Neuronal stem cell (in vitro differentiated cells): Measurements from ENCODE around the gene MAP3K7CL.

ENCODE experiments used
- DNase-seq: peaks from one replicate; pipeline ENCODE4 v3.0.0-alpha.2; 2013; ENCODE audit warnings: low spot score
- H2AFZ ChIP-seq: one replicate; pipeline ENCODE4 v1.6.1; 2013; ENCODE audit warnings: mild to moderate bottlenecking, low read length, inconsistent platforms
- H2AK5ac ChIP-seq: 2 replicates; pipeline ENCODE4 v1.6.1; 2013; ENCODE audit warnings: low read depth, mild to moderate bottlenecking, inconsistent platforms, low read length, moderate library complexity, mixed read lengths
- H2BK120ac ChIP-seq: 2 replicates; pipeline ENCODE4 v1.6.1; 2013; ENCODE audit warnings: low read depth, mild to moderate bottlenecking, inconsistent platforms, low read length, moderate library complexity, mixed read lengths
- H2BK12ac ChIP-seq: one replicate; pipeline ENCODE4 v1.6.1; 2013; ENCODE audit warnings: low read length, inconsistent platforms
- H2BK15ac ChIP-seq: 2 replicates; pipeline ENCODE4 v1.6.1; 2013; ENCODE audit warnings: mild to moderate bottlenecking, low read length, inconsistent platforms, mixed read lengths
- H2BK5ac ChIP-seq: one replicate; pipeline ENCODE4 v1.6.1; 2013; ENCODE audit warnings: inconsistent platforms, mild to moderate bottlenecking, low read length, moderate library complexity
- H3K14ac ChIP-seq: one replicate; pipeline ENCODE4 v1.6.1; 2013; ENCODE audit warnings: low read length, inconsistent platforms
- H3K18ac ChIP-seq: 2 replicates; pipeline ENCODE4 v1.6.1; 2013; ENCODE audit warnings: low read length, inconsistent platforms
- H3K23ac ChIP-seq: 2 replicates; pipeline ENCODE4 v1.6.1; 2013; ENCODE audit warnings: low read depth, mild to moderate bottlenecking, mixed read lengths, low read length, inconsistent platforms; ENCODE audit not compliant: poor library complexity
- H3K27ac ChIP-seq: replicated peaks from 3 replicates; pipeline ENCODE4 v1.5.1; 2013; ENCODE audit warnings: low read length, inconsistent platforms
- H3K27me3 ChIP-seq, 3 experiments: 2 replicates each; pipeline ENCODE4 v1.6.1; 2013; ENCODE audit warnings: low read length in 3 of 3, mild to moderate bottlenecking in 2 of 3, inconsistent platforms in 1 of 3, low read depth in 1 of 3, mixed read lengths in 1 of 3, moderate library complexity in 1 of 3; ENCODE audit not compliant: control insufficient read depth in 3 of 3, insufficient read depth in 3 of 3
- H3K36me3 ChIP-seq, 2 donors: replicated peaks in 1 of 2; 2 replicates each; pipeline ENCODE4 v1.6.1; 2013; ENCODE audit warnings: low read length in 2 of 2; ENCODE audit not compliant: control insufficient read depth in 2 of 2, insufficient read depth in 2 of 2
- H3K4ac ChIP-seq: 2 replicates; pipeline ENCODE4 v1.6.1; 2013; ENCODE audit warnings: inconsistent platforms, mild to moderate bottlenecking, low read length, moderate library complexity
- H3K4me1 ChIP-seq, 2 donors: 1 replicate in 1 of 2; 2 replicates in 1 of 2; pipeline ENCODE4 v1.6.1; 2013; ENCODE audit warnings: low read length in 2 of 2, low read depth in 1 of 2; ENCODE audit not compliant: control insufficient read depth in 2 of 2, insufficient read depth in 1 of 2
- H3K4me2 ChIP-seq: one replicate; pipeline ENCODE4 v1.6.1; 2013; ENCODE audit warnings: mild to moderate bottlenecking, low read length, inconsistent platforms; ENCODE audit not compliant: insufficient read depth, poor library complexity, severe bottlenecking
- H3K4me3 ChIP-seq, 2 donors: 2 replicates each; pipeline ENCODE4 v1.5.1; 2013; ENCODE audit warnings: low read length in 2 of 2, mild to moderate bottlenecking in 2 of 2, inconsistent platforms in 1 of 2, moderate library complexity in 1 of 2
- H3K79me1 ChIP-seq: one replicate; pipeline ENCODE4 v1.6.1; 2013; ENCODE audit warnings: low read depth, mild to moderate bottlenecking, inconsistent platforms, low read length, moderate library complexity
- H3K9ac ChIP-seq: one replicate; pipeline ENCODE4 v1.6.1; 2013; ENCODE audit warnings: mild to moderate bottlenecking, low read depth, low read length, inconsistent platforms; ENCODE audit not compliant: poor library complexity
- H3K9me3 ChIP-seq, 2 donors: replicated peaks in 1 of 2; 2 replicates each; pipeline versions ENCODE3 to v1.6.1; 2013; ENCODE audit warnings: low read length in 2 of 2, mild to moderate bottlenecking in 2 of 2, inconsistent platforms in 1 of 2, low read depth in 1 of 2, mixed read lengths in 1 of 2, moderate library complexity in 1 of 2; ENCODE audit not compliant: control insufficient read depth in 2 of 2, insufficient read depth in 1 of 2
- H4K8ac ChIP-seq: one replicate; pipeline ENCODE4 v1.6.1; 2013; ENCODE audit warnings: low read depth, mild to moderate bottlenecking, inconsistent platforms, low read length, moderate library complexity
- H4K91ac ChIP-seq: one replicate; pipeline ENCODE4 v1.6.1; 2013; ENCODE audit warnings: low read length, low read depth, mild to moderate bottlenecking, inconsistent platforms; ENCODE audit not compliant: poor library complexity
- WGBS, 2 donors: extraction: QIAGEN DNeasy Blood & Tissue Kit; methylation state at CpG; one replicate each; pipeline ENCODE4 v1.1.7; 2013; ENCODE audit warnings: missing lambda C conversion rate in 2 of 2, mixed read lengths in 1 of 2; ENCODE audit not compliant: insufficient read length in 2 of 2, insufficient replicate concordance in 1 of 2; ENCODE audit errors: extremely low coverage in 2 of 2; 5-methylcytosine and 5-hydroxymethylcytosine counted together

MAP3K7CL gene

DNA sequence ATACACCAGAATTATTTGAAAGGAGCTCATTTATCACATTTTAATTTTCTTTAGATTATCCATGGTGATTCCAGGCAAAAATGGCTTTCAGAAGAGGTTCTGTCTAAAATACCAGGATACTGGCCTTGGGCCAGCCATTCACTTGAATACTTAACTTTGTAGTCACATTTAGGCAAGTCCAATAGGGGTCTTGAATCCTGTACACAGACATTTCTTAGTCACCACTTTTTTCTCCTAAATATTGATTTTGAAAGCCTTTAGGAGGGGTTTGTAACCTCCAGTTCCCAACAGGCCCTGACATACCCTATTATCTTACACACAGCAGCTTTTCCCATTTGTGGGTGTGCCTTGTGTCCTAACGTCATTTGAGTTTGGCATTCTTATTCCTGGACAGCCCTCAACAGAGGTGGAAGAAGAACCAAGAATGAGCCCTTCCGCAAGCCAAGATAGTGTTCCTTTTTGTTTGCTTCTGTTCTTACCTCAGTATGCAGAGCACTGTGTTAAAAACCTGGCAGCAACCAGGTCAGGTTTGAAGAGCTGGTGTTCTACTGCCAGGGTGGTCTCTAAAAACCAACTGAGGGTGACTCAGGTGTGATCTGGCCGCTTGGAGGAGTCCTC, 19.5 kb downstream of the MAP3K7CL start:
- H3K9ac ChIP-seq = no peak overlapping the region
- H4K8ac ChIP-seq = no peak overlapping the region
- H3K4ac ChIP-seq = no peak overlapping the region
- no peak overlapping the region for H2BK12ac ChIP-seq
- H3K9me3 ChIP-seq = no peaks in the 10 kb centered on the region
- H2AK5ac ChIP-seq = no peak overlapping the region
- no peak overlapping the region for H3K4me2 ChIP-seq
- no peaks in the 10 kb centered on the region for H3K36me3 ChIP-seq
- H3K14ac ChIP-seq = no peak overlapping the region
- H3K27ac ChIP-seq = no peak overlapping the region
- peaks cover 0 to 10% (median 0%) of the 10 kb centered on the region in 3 experiments for H3K27me3 ChIP-seq
- H3K23ac ChIP-seq = no peak overlapping the region
- H4K91ac ChIP-seq = no peak overlapping the region
- H3K79me1 ChIP-seq = no peaks in the 10 kb centered on the region
- no peak overlapping the region for H2BK5ac ChIP-seq
- no CpG with 5 or more reads among the region's 3 CpGs for WGBS, 2 donors
- no peak overlapping the region for H2BK120ac ChIP-seq
- H3K4me1 ChIP-seq = no peaks in the 10 kb centered on the region
- no peak overlapping the region for H2BK15ac ChIP-seq
- H2AFZ ChIP-seq = no peak overlapping the region
- no peak overlapping the region for H3K4me3 ChIP-seq
- DNase-seq = no peak
- H3K18ac ChIP-seq = no peak overlapping the region

DNA sequence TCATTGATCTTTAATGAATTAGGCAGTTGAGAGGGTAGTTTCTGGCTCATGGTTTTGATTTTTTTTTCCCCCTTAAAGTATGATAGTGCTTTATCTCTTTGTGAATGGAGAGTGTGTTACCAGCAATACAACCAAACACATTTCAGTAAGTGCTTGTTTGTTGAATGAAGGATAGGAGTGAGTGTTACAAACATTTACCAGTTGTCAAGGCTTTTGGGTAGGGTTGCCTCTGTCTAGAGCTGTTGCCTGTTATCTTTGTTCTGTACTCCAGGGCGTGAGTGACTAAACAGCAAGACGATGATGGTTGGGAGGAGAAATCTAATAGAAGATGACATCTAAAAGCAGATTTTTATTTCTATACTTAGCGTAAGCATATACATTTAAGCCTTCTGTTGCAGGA, 21.5 kb downstream of the MAP3K7CL start:
- Histone ChIP-seq H3K27ac (no peak overlapping the region), H2BK5ac (no peak overlapping the region), H3K9me3 (no peaks in the 10 kb centered on the region), H2AK5ac (no peak overlapping the region), H3K14ac (no peak overlapping the region), H3K4ac (no peak overlapping the region), H4K91ac (no peak overlapping the region), H3K36me3 (no peaks in the 10 kb centered on the region), H3K18ac (no peak overlapping the region), H2BK12ac (no peak overlapping the region), H2AFZ (no peak overlapping the region), H3K4me3 (no peak overlapping the region), H3K4me1 (peaks cover 0 to 1% of the 10 kb centered on the region in 2 donors), H3K4me2 (no peak overlapping the region), H2BK15ac (no peak overlapping the region), H3K9ac (no peak overlapping the region), H3K79me1 (no peaks in the 10 kb centered on the region), H4K8ac (no peak overlapping the region), H3K23ac (no peak overlapping the region), H2BK120ac (no peak overlapping the region), H3K27me3 (peaks cover 0 to 29% (median 0%) of the 10 kb centered on the region in 3 experiments)
- WGBS, 2 donors = no CpG with 5 or more reads among the region's 3 CpGs
- no peak for DNase-seq

DNA sequence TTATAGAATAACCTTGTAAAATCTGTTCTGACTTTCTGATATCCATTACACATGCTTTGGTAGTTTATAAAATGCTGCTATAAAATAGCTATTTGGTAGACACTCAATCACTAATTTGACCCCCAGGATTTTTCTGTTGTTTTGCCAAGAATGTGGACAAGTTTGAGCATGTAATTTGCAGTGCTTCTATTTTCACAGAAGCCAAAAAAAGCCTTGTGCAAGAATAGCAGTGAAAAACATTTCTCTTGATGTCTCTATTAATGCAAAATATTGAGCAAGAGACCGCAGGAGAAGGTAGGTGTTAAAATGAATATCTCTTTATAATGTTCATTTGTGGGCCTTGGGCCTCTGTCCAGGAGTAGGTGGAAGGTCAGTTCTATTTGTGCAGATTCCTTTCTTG, 22.5 kb downstream of the MAP3K7CL start:
- DNase-seq = no peak
- H4K8ac ChIP-seq = no peak overlapping the region
- no peak overlapping the region for H4K91ac ChIP-seq
- no peak overlapping the region for H2BK120ac ChIP-seq
- no peak overlapping the region for H2AFZ ChIP-seq
- H3K9ac ChIP-seq = no peak overlapping the region
- no peak overlapping the region for H3K4me2 ChIP-seq
- no peak overlapping the region for H3K4ac ChIP-seq
- H3K27me3 ChIP-seq = peaks cover 0 to 32% (median 0%) of the 10 kb centered on the region in 3 experiments
- H3K18ac ChIP-seq = no peak overlapping the region
- no peak overlapping the region for H3K23ac ChIP-seq
- H2BK5ac ChIP-seq = no peak overlapping the region
- H3K36me3 ChIP-seq = no peaks in the 10 kb centered on the region
- no peak overlapping the region for H2BK15ac ChIP-seq
- no peak overlapping the region for H3K14ac ChIP-seq
- H3K4me1 ChIP-seq = peaks cover 0 to 1% of the 10 kb centered on the region in 2 donors
- no peak overlapping the region for H3K4me3 ChIP-seq
- H2AK5ac ChIP-seq = no peak overlapping the region
- H3K27ac ChIP-seq = no peak overlapping the region
- no peaks in the 10 kb centered on the region for H3K79me1 ChIP-seq
- H2BK12ac ChIP-seq = no peak overlapping the region
- no CpG with 5 or more reads among the region's 1 CpG for WGBS, 2 donors
- H3K9me3 ChIP-seq = no peaks in the 10 kb centered on the region

DNA sequence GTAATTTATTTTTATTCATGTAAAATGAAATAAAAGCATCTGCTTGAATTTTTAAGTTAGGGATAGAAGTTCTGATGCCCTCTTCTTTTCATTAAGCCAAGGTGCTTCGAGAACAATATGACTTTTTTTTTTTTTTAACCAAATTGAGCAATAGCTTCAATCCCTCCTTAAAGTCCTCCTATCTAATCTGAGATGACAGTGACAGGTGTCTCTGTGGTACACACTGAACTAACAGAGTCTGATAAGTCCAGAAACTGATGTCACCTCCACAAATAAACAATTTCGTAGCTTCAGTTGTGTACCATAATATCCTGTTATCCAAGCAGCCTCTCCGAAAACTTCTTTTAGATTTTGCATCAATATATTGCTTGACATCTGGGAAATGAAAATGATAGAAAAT, 23.8 kb downstream of the MAP3K7CL start:
- Histone ChIP-seq H3K4me2 (no peak overlapping the region), H3K4me1 (peaks cover 1% of the 10 kb centered on the region in 2 donors), H3K9me3 (no peaks in the 10 kb centered on the region), H3K79me1 (no peaks in the 10 kb centered on the region), H3K4me3 (no peak overlapping the region), H4K91ac (no peak overlapping the region), H3K9ac (no peak overlapping the region), H4K8ac (no peak overlapping the region), H3K27me3 (peaks cover 0 to 32% (median 0%) of the 10 kb centered on the region in 3 experiments), H2BK5ac (no peak overlapping the region), H2AK5ac (no peak overlapping the region), H3K23ac (no peak overlapping the region), H2BK15ac (no peak overlapping the region), H3K14ac (no peak overlapping the region), H3K18ac (no peak overlapping the region), H2BK12ac (no peak overlapping the region), H3K36me3 (no peaks in the 10 kb centered on the region), H3K27ac (no peak overlapping the region), H2AFZ (no peak overlapping the region), H2BK120ac (no peak overlapping the region), H3K4ac (no peak overlapping the region)
- no CpG with 5 or more reads among the region's 3 CpGs for WGBS, 2 donors
- no peak for DNase-seq
